Measurements from ENCODE around the gene CENPN.

- TF ChIP-seq FOXK2 (IDR thresholded peaks at IDR 0.05) (no peak), ELF4 (IDR thresholded peaks at IDR 0.05) (no peak), SUZ12 (IDR thresholded peaks at IDR 0.05) (no peak), TARDBP (IDR thresholded peaks at IDR 0.05) (no peak), PKNOX1 (IDR thresholded peaks at IDR 0.05) (no peak), SP1 (IDR thresholded peaks at IDR 0.05) (no peak), ZNF384 (IDR thresholded peaks at IDR 0.05) (no peak), FOXA1 (IDR thresholded peaks at IDR 0.05) (no peak)
Measured at GRCh38 chr16:81066681-81067080, 59.7 kb downstream of the CENPN start.
